Adrenal gland (tissue), 5 donors: ENCODE measurements around the gene ZNF226.

Source experiments
- CTCF ChIP-seq, 6 experiments: fragments of 450-650 bp in 4 of 6; fragments of 200-600 bp in 2 of 6; sonication (generic) in 1 of 6; IDR thresholded peaks; 1 replicate in 5 of 6; 2 replicates in 1 of 6; pipeline versions ENCODE4 v1.5.1 to v1.8.0; 2016 to 2021; ENCODE audit warnings: antibody characterized with exemption in 6 of 6, mild to moderate bottlenecking in 2 of 6, moderate library complexity in 1 of 6
- POLR2A ChIP-seq, 2 donors: fragments of 450-650 bp; IDR thresholded peaks; one replicate each; pipeline ENCODE4 v1.6.1; 2017; ENCODE audit warnings: antibody characterized with exemption in 2 of 2, mild to moderate bottlenecking in 2 of 2, moderate library complexity in 1 of 2
- donor health status: DM: no; HTN: no; CAD: no.

DNA sequence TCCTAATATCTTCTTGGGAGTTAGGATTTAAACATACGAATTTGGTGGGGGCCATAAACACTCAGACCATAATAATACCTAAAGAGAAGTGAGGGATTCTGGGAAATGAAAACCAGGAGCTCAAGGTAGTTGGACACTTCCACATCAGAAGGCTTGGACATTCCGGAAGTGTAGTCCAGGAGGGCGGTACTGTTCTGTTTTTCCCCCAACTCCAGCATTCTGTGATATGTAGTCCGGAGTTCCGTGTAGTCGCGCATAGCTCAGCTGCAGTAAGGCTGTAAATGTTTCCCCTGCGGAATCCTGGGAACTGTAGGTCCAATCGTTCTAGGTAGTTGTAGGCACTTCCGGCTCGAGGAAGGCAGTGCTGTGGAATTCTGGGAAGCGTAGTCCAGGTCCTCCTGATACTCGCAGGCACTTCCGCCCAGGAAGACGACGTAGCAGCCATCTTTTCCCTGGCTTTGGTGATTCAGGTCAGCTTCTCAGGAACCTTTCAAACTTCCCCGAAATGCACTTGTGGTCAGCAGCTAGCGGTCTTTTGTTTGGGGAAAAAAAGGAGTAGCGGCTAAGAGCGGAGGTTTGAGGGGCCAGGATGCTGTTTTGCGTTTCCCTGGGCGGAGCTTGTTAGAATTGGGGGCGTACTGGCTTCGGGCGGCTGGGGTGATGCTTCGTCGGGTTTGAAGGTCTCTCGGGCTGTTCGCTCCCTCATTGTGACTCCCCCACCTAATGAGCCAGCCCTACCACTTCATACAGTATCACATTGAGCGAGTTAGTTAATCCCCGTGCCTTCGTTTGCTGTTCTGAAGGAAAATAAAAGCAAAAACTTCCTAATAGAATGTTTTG, at the start of gene ZNF226:
- TF ChIP-seq CTCF (IDR thresholded peaks at IDR 0.05), result no peak
- peak in 1 of 2 donors; percentile 76 for TF ChIP-seq POLR2A (IDR thresholded peaks at IDR 0.05)
